GM10266 (cell line): ENCODE data around the gene PDE1C.

ENCODE experiments used
- DNase-seq: peaks from one replicate; pipeline ENCODE4 v3.0.0; 2012; ENCODE audit errors: extremely low spot score
- TF ChIP-seq, protein P1 (sequence below): IDR thresholded peaks from 2 replicates; pipeline ENCODE4 v1.5.1; 2012; ENCODE audit warnings: mild to moderate bottlenecking, low read depth; ENCODE audit not compliant: control insufficient read depth, insufficient read depth; ENCODE audit errors: missing control alignments

Gene PDE1C

DNA sequence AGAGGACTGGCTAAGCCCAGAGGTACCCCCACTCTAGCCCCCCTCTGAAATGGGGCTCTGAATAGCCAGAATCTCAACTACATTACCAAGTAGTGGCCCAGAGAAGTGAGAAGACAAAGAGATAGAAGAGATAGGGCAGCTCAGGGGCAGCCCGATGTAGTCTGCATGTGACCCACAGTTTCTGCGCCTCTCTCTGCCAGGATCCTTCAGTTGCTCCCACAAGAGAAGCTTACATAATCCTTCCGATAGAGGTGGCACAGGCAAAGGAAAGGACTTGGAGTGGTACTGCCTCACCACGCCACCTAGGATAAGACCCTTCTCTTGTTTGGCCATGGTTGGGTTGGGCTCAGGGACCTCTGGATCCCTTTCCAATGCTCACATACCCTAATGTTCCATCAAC is 5.4 kb upstream of the PDE1C start:
- DNase-seq, result no peak
- TF ChIP-seq, protein P1, sequence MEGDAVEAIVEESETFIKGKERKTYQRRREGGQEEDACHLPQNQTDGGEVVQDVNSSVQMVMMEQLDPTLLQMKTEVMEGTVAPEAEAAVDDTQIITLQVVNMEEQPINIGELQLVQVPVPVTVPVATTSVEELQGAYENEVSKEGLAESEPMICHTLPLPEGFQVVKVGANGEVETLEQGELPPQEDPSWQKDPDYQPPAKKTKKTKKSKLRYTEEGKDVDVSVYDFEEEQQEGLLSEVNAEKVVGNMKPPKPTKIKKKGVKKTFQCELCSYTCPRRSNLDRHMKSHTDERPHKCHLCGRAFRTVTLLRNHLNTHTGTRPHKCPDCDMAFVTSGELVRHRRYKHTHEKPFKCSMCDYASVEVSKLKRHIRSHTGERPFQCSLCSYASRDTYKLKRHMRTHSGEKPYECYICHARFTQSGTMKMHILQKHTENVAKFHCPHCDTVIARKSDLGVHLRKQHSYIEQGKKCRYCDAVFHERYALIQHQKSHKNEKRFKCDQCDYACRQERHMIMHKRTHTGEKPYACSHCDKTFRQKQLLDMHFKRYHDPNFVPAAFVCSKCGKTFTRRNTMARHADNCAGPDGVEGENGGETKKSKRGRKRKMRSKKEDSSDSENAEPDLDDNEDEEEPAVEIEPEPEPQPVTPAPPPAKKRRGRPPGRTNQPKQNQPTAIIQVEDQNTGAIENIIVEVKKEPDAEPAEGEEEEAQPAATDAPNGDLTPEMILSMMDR, result no peak

- TF ChIP-seq, protein P1, result no peak
- DNase-seq, result no peak
Measured at GRCh38 chr7:32074787-32075585, 4.8 kb upstream of the PDE1C start.

DNA sequence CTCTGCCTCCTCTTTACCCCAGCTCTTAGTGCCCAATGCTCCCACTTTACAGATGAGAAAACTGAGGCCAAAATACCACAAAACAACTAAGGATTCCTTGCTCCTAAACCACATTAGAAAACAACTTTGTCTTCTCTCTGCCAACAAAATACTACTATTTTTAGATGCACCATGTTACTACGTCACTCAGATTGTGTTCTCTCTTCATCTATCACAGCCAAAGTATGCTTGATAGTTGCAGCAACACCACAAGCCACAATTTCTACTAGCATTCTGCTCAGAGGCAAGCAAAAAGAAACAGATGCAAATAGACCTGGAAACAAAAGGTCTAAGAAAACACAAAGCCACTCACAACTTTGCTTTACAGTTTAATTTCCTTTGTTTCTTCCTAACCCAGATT is 3.3 kb upstream of the PDE1C start:
- TF ChIP-seq, protein P1, result no peak
- no peak for DNase-seq

- TF ChIP-seq, protein P1, result no peak
- no peak for DNase-seq
Measured at GRCh38 chr7:32072397-32072796, 2.2 kb upstream of the PDE1C start.

DNA sequence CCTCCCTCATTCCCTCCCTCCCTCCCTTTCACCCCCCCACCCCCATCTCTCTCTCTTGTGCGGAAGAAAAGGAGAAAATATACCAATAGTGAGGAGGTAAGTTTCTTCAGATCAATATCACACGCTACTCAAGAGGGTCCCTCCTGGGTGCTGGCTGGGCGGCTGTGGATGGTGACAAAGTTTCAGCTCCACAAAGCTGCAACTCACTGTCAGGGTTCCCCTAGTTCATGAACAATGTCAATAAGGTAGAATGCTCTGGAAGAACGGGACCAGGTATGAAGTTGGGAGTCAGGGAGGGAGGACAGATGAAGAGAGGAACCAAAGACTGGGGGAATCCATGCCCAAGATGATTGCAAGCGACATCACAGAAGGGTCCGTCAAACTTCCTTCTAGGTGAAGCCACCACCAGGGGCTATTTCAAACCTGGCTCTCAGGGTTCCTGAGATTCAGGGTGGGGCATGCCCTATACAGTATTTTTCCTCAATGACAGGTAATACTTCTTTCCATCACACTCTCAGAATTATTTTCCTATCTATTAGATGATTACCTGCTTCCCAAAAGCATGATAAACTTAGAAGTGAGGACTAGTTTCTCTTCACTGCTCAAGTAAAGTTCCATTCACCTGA is 1.4 kb upstream of the PDE1C start:
- DNase-seq, result no peak
- TF ChIP-seq, protein P1, result no peak

DNA sequence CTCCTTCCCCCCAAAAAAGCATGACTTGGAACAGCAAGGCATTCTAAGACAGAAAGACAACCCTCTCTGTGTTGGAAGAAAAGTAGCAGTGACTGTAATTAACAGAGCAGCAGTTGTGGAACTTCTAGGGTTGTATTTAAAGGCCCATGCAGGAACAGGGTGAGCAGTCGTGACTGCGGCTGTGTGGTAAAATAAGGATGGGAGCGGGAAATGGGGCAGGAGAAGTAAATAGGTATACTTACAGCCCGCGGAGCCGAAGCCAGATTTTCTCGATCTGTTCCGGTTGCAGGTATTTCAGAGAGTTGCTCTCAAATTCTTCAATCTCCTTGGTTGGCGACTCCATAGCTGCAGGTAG is 179 bp downstream of the PDE1C start:
- TF ChIP-seq, protein P1, result no peak

DNA sequence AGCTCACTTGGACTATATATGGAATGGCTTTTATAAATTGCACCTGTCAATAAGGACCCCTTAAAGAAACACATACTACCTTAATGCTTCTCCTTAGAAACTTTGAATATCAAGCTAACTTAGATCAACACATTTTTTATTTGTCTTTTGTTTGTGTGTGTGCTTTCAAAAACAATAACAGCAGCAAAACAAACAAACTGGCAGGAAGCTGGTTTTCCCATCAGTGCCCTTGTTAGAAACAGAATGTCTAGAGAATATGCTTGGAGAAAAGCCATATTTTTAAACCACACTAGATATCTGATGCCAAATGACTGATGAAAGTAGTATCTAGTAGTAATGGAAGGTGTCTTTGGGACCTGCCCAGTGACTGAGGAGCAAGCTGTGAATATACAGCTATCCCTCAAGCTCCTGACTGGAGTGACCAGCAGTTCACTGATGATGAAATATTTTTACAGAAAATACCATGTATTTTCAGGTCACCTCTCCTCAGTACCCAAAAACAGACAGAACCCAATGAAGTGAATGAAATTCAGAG is 1.0 kb downstream of the PDE1C start:
- TF ChIP-seq, protein P1, result no peak
- DNase-seq, result no peak

More for the DNA sequence above, 179 bp downstream of the PDE1C start:
- peak; percentile 24 for DNase-seq
